ENCODE results near the gene UBASH3A. TPM values are rescaled to one million over a fixed set of nuclear protein-coding genes. Genes with fewer than 3 reads are reported as not detected.

Gene UBASH3A
- total RNA-seq, 1 donor from 2014 or later: not detected

DNA sequence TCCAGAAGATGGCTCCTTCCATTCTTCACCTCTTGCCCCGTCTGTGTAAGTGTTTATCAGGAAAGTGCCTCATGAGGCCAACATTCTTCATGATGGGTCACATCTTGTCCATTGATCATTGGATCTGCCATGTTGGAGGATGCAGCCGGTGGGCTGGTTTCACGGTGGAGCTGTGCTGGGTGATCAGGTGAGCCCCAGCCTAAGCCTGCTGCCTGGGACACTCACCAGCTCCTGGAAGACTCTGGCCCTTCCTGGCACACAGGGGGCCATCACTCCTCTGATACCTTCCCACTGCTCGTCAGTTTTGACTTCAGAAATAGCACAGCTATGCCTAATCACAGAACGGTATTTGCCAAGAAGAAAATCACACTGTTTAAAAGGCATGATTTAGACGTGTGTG lies 38.3 kb downstream of the UBASH3A start:
- no peak for DNase-seq (ENCODE audit: low read depth, low spot score)
- Mint-ChIP-seq H3K9me3 (no peaks in the 10 kb centered on the region), H3K27me3 (ENCODE audit: low read depth) (peaks cover 5% of the 10 kb centered on the region), H3K27ac (ENCODE audit: unreplicated experiment) (no peak overlapping the region), H3K4me3 (no peak overlapping the region), H3K4me1 (no peaks in the 10 kb centered on the region), H3K36me3 (ENCODE audit: low read depth) (no peaks in the 10 kb centered on the region)
- no peak for TF ChIP-seq CTCF (conservative IDR thresholded peaks at IDR 0.05)

- Mint-ChIP-seq H3K9me3 (no peaks in the 10 kb centered on the region), H3K27ac (ENCODE audit: unreplicated experiment) (no peak overlapping the region), H3K4me3 (no peak overlapping the region), H3K4me1 (no peaks in the 10 kb centered on the region), H3K36me3 (ENCODE audit: low read depth) (no peaks in the 10 kb centered on the region), H3K27me3 (ENCODE audit: low read depth) (peaks cover 5% of the 10 kb centered on the region)
- TF ChIP-seq CTCF (conservative IDR thresholded peaks at IDR 0.05): no peak
- DNase-seq (ENCODE audit: low read depth, low spot score): no peak
Observed at GRCh38 chr21:42443181-42443785, 39.6 kb downstream of the UBASH3A start.

GRCh38 chr21:42443876-42444744 lies 40.4 kb downstream of the UBASH3A start:
- no peak for DNase-seq (ENCODE audit: low read depth, low spot score)
- Mint-ChIP-seq H3K27ac (ENCODE audit: unreplicated experiment) (no peak overlapping the region), H3K4me3 (no peak overlapping the region), H3K27me3 (ENCODE audit: low read depth) (peaks cover 3% of the 10 kb centered on the region), H3K4me1 (no peaks in the 10 kb centered on the region), H3K9me3 (no peaks in the 10 kb centered on the region), H3K36me3 (ENCODE audit: low read depth) (no peaks in the 10 kb centered on the region)
- no peak for TF ChIP-seq CTCF (conservative IDR thresholded peaks at IDR 0.05)

- peaks cover 2% of the 10 kb centered on the region for H3K4me1 Mint-ChIP-seq
- H3K27ac Mint-ChIP-seq (ENCODE audit: unreplicated experiment): no peak overlapping the region
- no peak for TF ChIP-seq CTCF (conservative IDR thresholded peaks at IDR 0.05)
- no peak for DNase-seq (ENCODE audit: low read depth, low spot score)
- no peak overlapping the region for H3K4me3 Mint-ChIP-seq
- no peaks in the 10 kb centered on the region for H3K36me3 Mint-ChIP-seq (ENCODE audit: low read depth)
- no peaks in the 10 kb centered on the region for H3K9me3 Mint-ChIP-seq
- H3K27me3 Mint-ChIP-seq (ENCODE audit: low read depth): peaks cover 1% of the 10 kb centered on the region
Observed at GRCh38 chr21:42444745-42445059, 41.0 kb downstream of the UBASH3A start.

DNA sequence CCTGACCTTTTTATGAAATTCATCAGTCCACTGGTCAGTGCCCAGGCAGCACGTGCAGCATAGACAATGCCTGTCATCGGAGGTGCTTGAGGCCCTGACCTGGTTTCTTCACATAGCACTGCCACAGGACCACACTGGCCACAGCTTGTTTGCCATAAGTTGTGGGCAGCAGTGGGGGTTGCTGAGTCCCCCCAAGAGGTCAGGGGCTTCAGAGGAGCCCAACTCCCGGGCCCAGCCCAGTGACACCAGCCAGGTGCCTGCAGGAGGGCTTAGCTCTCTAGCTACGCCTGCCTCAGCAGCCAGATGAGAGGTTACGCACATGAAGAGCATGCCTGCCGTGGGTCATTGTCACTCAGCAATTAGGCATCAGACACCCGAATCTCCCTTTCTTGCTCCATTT lies 41.6 kb downstream of the UBASH3A start:
- Mint-ChIP-seq H3K4me3 (no peak overlapping the region), H3K4me1 (peaks cover 7% of the 10 kb centered on the region), H3K9me3 (no peaks in the 10 kb centered on the region), H3K36me3 (ENCODE audit: low read depth) (no peaks in the 10 kb centered on the region), H3K27ac (ENCODE audit: unreplicated experiment) (no peak overlapping the region), H3K27me3 (ENCODE audit: low read depth) (no peaks in the 10 kb centered on the region)
- DNase-seq (ENCODE audit: low read depth, low spot score): no peak
- no peak for TF ChIP-seq CTCF (conservative IDR thresholded peaks at IDR 0.05)
